GM21528 (cell line): ENCODE measurements around the gene PHF19.

Source experiments
- ATAC-seq: cut with Tn5 transposase; IDR thresholded peaks from one replicate; pipeline ENCODE4 v1.9.1; 2021; ENCODE audit warnings: mild to moderate bottlenecking, moderate library complexity; ENCODE audit not compliant: unreplicated experiment, low FRiP score

The PHF19 gene

GRCh38 chr9:120859361-120859760 is 17.6 kb downstream of the PHF19 start:
- ATAC-seq: no peak

GRCh38 chr9:120857902-120858301 is 19.1 kb downstream of the PHF19 start:
- no peak for ATAC-seq

GRCh38 chr9:120857481-120857880 is 19.5 kb downstream of the PHF19 start:
- ATAC-seq: no peak

- no peak for ATAC-seq
Measured at GRCh38 chr9:120856700-120857099, 20.3 kb downstream of the PHF19 start.

GRCh38 chr9:120855827-120856670 is 20.9 kb downstream of the PHF19 start:
- ATAC-seq: no peak

GRCh38 chr9:120854596-120855327 is 22.2 kb downstream of the PHF19 start:
- no peak for ATAC-seq

GRCh38 chr9:120853198-120853597 is 23.8 kb downstream of the PHF19 start:
- no peak for ATAC-seq

- no peak for ATAC-seq
Measured at GRCh38 chr9:120852240-120853010, 24.6 kb downstream of the PHF19 start.

GRCh38 chr9:120851449-120851848 is 25.5 kb downstream of the PHF19 start:
- ATAC-seq: no peak

- ATAC-seq: no peak
Measured at GRCh38 chr9:120850315-120850714, 26.7 kb downstream of the PHF19 start.

GRCh38 chr9:120846906-120847305 is 30.1 kb downstream of the PHF19 start:
- ATAC-seq: no peak

GRCh38 chr9:120846251-120846889 is 30.6 kb downstream of the PHF19 start:
- ATAC-seq: no peak

- no peak for ATAC-seq
Measured at GRCh38 chr9:120845255-120845654, 31.7 kb downstream of the PHF19 start.

- peak; percentile 99 for ATAC-seq
Measured at GRCh38 chr9:120842685-120843485, 34.1 kb downstream of the PHF19 start, which contains the start of gene PSMD5. TSS of gene PSMD5 (minus strand) at chr9:120842922. CDS start at chr9:120842909, 13 bp downstream.

GRCh38 chr9:120841930-120842684 is 34.9 kb downstream of the PHF19 start:
- peak; percentile 19 for ATAC-seq

GRCh38 chr9:120839146-120839545 is 37.8 kb downstream of the PHF19 start:
- ATAC-seq: no peak

GRCh38 chr9:120837921-120838320 is 39.1 kb downstream of the PHF19 start:
- no peak for ATAC-seq

- ATAC-seq: no peak
Measured at GRCh38 chr9:120833325-120833724, 43.7 kb downstream of the PHF19 start.

- ATAC-seq: no peak
Measured at GRCh38 chr9:120832807-120833206, 44.2 kb downstream of the PHF19 start.
